HEK293T (cell line): ENCODE data around the gene INPP4B.

ENCODE experiments used
- CTCF ChIA-PET: fragments of 350-600 bp; formaldehyde crosslinking; extraction: SDS; loops from one replicate; lab custom pipeline; 2021; ENCODE audit warnings: antibody characterized with exemption, inconsistent platforms; lab: Yijun Ruan, JAX
- POLR2A ChIA-PET: fragments of 350-600 bp; formaldehyde crosslinking; extraction: SDS; loops from one replicate; lab custom pipeline; 2020; ENCODE audit warnings: antibody characterized with exemption, inconsistent platforms; lab: Yijun Ruan, JAX
- DNase-seq: peaks from one replicate; pipeline ENCODE4 v3.0.0; 2012; ENCODE audit warnings: mixed read lengths; ENCODE audit errors: extremely low spot score
- ARNT ChIP-seq: fragments of 450-650 bp; IDR thresholded peaks from 2 replicates; pipeline ENCODE4 v1.6.1; 2017; ENCODE audit warnings: mild to moderate bottlenecking
- BHLHE40 ChIP-seq: fragments of 450-650 bp; IDR thresholded peaks from 2 replicates; pipeline ENCODE4 v1.6.1; 2016; ENCODE audit warnings: mild to moderate bottlenecking, moderate library complexity, borderline replicate concordance
- CTBP1 ChIP-seq: fragments of 450-650 bp; IDR thresholded peaks from 2 replicates; pipeline ENCODE4 v1.6.1; 2016; ENCODE audit warnings: borderline replicate concordance
- ELF4 ChIP-seq: fragments of 450-650 bp; IDR thresholded peaks from 2 replicates; pipeline ENCODE4 v1.6.1; 2017; ENCODE audit warnings: antibody characterized with exemption
- FOXA1 ChIP-seq: fragments of 450-650 bp; IDR thresholded peaks from 2 replicates; pipeline ENCODE4 v1.6.1; 2016; ENCODE audit warnings: mild to moderate bottlenecking
- FOXK2 ChIP-seq: fragments of 450-650 bp; IDR thresholded peaks from 2 replicates; pipeline ENCODE4 v1.6.1; 2016; ENCODE audit warnings: mild to moderate bottlenecking
- FOXM1 ChIP-seq: fragments of 450-650 bp; IDR thresholded peaks from 2 replicates; pipeline ENCODE4 v1.6.1; 2017; ENCODE audit warnings: mild to moderate bottlenecking, borderline replicate concordance
- HDGF ChIP-seq: fragments of 450-650 bp; IDR thresholded peaks from 2 replicates; pipeline ENCODE4 v1.6.1; 2017; ENCODE audit warnings: antibody characterized with exemption, borderline replicate concordance
- L3MBTL2 ChIP-seq: fragments of 450-650 bp; conservative IDR thresholded peaks from 2 replicates; pipeline ENCODE4 v1.6.1; 2016; ENCODE audit warnings: mild to moderate bottlenecking
- LEF1 ChIP-seq: fragments of 450-650 bp; IDR thresholded peaks from 2 replicates; pipeline ENCODE4 v1.6.1; 2017; ENCODE audit warnings: mild to moderate bottlenecking, borderline replicate concordance
- NFRKB ChIP-seq: fragments of 450-650 bp; IDR thresholded peaks from 2 replicates; pipeline ENCODE4 v1.6.1; 2016; ENCODE audit warnings: mild to moderate bottlenecking, moderate library complexity
- PKNOX1 ChIP-seq: fragments of 450-650 bp; IDR thresholded peaks from 2 replicates; pipeline ENCODE4 v1.6.1; 2016
- SP1 ChIP-seq: fragments of 450-650 bp; IDR thresholded peaks from 2 replicates; pipeline ENCODE4 v1.6.1; 2017
- SUZ12 ChIP-seq: fragments of 450-650 bp; IDR thresholded peaks from 2 replicates; pipeline ENCODE4 v1.6.1; 2016; ENCODE audit warnings: mild to moderate bottlenecking
- TARDBP ChIP-seq: fragments of 450-650 bp; IDR thresholded peaks from 2 replicates; pipeline ENCODE4 v1.6.1; 2016
- ZNF384 ChIP-seq: fragments of 450-650 bp; IDR thresholded peaks from 2 replicates; pipeline ENCODE4 v1.6.1; 2016

The INPP4B gene

DNA sequence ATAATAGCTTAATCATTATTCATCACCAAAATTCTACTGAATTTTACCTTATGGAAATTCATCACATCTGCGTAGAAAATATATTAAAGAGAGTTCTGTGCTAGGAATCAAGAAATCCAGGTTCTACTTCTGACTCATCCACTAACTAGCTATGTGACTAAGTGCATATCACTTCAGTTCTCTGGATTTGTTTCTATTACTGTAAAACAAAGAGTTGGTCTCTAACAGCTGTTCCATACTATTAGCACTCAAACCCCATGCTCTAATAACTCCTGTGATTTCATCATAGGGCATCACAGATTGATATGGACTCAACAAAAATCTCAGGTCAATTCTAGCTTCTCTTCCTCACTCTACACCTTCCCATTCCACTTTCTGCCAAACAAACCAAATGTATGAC, 572.0 kb downstream of the INPP4B start:
- TF ChIP-seq TARDBP (no peak), LEF1 (no peak), SP1 (no peak), CTBP1 (no peak), SUZ12 (no peak), PKNOX1 (no peak), HDGF (no peak), L3MBTL2 (no peak), FOXM1 (no peak), NFRKB (no peak), ZNF384 (no peak), FOXK2 (no peak), ARNT (no peak), FOXA1 (no peak)
- DNase-seq, result no peak
- CTCF ChIA-PET, result no interaction called here
- POLR2A ChIA-PET, result no interaction called here

GRCh38 chr4:142272452-142272851, 573.6 kb downstream of the INPP4B start:
- ChIA-PET CTCF (interaction anchor here (0.7 to 1.7 kb wide), 2 partner anchors 10 to 1103 kb away, joined by 3 to 4 read pairs; no protein-coding TSS in a partner anchor), POLR2A (no interaction called here)
- no peak for DNase-seq
- TF ChIP-seq TARDBP (no peak), L3MBTL2 (no peak), FOXM1 (no peak), CTBP1 (no peak), LEF1 (no peak), SP1 (no peak), SUZ12 (no peak), PKNOX1 (no peak), ZNF384 (no peak), BHLHE40 (no peak), FOXA1 (no peak), ELF4 (no peak), ARNT (no peak), HDGF (no peak), FOXK2 (no peak), NFRKB (no peak)

DNA sequence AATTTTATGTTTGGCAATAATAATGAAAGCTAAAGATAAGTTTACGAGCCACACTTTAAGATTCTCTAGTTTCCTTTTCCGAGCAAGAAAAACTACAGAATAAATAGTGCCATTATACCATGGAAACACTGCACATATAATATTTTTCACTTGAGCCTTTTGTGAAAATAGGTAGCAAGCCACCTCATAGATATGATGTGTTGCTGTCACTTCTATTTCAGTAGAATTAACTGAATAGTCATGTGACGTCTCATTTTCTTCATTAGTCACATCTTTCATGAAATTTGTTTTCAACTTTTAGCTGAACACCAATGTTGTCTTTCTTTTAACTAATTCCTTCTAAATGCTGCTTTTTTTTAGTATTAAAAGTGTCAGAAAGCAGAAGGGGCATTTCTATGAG, 574.3 kb downstream of the INPP4B start:
- CTCF ChIA-PET, result no interaction called here
- DNase-seq, result no peak
- POLR2A ChIA-PET, result no interaction called here
- TF ChIP-seq HDGF (no peak), ARNT (no peak), FOXK2 (no peak), L3MBTL2 (no peak)

GRCh38 chr4:142267101-142267500, 579.0 kb downstream of the INPP4B start:
- no peak for DNase-seq
- TF ChIP-seq ZNF384, result no peak
- TF ChIP-seq ELF4, result no peak
- no peak for TF ChIP-seq FOXA1
- TF ChIP-seq SP1, result no peak
- TF ChIP-seq TARDBP, result no peak
- TF ChIP-seq ARNT, result no peak
- no peak for TF ChIP-seq HDGF
- TF ChIP-seq BHLHE40, result no peak
- TF ChIP-seq FOXK2, result no peak
- POLR2A ChIA-PET, result no interaction called here
- CTCF ChIA-PET, result no interaction called here

DNA sequence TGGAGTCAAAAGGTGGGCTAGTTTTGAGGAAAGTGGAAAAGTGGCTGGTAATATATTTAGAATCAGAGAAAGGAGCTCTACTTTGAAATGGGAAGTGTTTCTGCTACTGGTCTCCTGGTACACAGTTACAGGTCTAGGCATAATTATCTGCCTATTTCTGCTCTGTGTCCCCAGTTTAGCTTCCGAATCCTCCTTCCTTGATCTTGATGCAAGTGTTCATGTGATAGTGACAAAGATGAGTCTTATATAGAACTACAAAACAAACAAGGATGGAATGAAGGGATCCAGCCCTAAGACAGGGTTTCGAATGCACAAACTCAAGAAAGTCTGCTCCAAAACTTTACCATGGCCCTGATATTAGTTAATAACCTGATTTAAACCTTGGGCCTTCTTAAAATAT, 580.2 kb downstream of the INPP4B start:
- no peak for TF ChIP-seq SP1
- CTCF ChIA-PET, result interaction anchor here (1.2 kb wide), 1 partner anchor 920 kb away, joined by 4 read pairs; no protein-coding TSS in a partner anchor

GRCh38 chr4:142265536-142265935, 580.6 kb downstream of the INPP4B start:
- TF ChIP-seq HDGF, result no peak
- no peak for TF ChIP-seq FOXK2
- TF ChIP-seq ELF4, result no peak
- TF ChIP-seq PKNOX1, result no peak
- no peak for TF ChIP-seq L3MBTL2
- TF ChIP-seq FOXA1, result no peak
- TF ChIP-seq SUZ12, result no peak
- TF ChIP-seq CTBP1, result no peak
- no peak for TF ChIP-seq FOXM1
- TF ChIP-seq SP1, result no peak
- no peak for TF ChIP-seq ZNF384
- POLR2A ChIA-PET, result interaction anchor here (0.5 kb wide), 1 partner anchor 27 kb away, joined by 3 read pairs; no protein-coding TSS in a partner anchor
- CTCF ChIA-PET, result interaction anchor here (1.2 kb wide), 1 partner anchor 920 kb away, joined by 4 read pairs; no protein-coding TSS in a partner anchor
- DNase-seq, result no peak

More for the DNA sequence above, 580.2 kb downstream of the INPP4B start:
- POLR2A ChIA-PET, result interaction anchor here (0.5 kb wide), 1 partner anchor 27 kb away, joined by 3 read pairs; no protein-coding TSS in a partner anchor
- DNase-seq, result no peak

DNA sequence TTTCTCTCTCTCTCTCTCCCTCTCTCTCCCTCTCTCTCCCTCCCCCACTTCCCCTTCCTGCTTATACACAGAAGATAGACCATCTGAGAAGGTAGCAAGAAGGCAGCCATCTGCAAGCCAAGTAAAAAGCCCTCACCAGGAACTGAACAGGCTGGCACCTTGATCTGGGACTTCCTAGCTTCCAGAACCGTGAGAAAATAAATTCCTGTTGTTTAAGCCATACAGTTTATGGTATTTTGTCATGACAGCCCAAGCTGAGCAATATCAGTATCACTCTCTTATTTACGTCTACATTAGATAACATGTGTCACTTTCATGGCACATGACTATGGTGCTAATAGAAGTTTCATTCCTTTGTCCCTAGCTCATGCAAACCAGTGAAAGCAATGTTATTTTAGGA, 581.1 kb downstream of the INPP4B start:
- ChIA-PET CTCF (interaction anchor here (1.2 kb wide), 1 partner anchor 919 kb away, joined by 4 read pairs; no protein-coding TSS in a partner anchor), POLR2A (no interaction called here)
- TF ChIP-seq NFRKB (no peak), BHLHE40 (no peak), SUZ12 (no peak), CTBP1 (no peak), SP1 (no peak), TARDBP (no peak), ARNT (no peak), FOXA1 (no peak), PKNOX1 (no peak), ZNF384 (no peak), FOXK2 (no peak)
- no peak for DNase-seq
